Right atrium auricular region (tissue), 2 donors: Measurements from ENCODE around the gene TESPA1. TPM values are rescaled to one million over a fixed set of nuclear protein-coding genes. Genes with fewer than 3 reads are reported as not detected.

Experiments
- DNase-seq: peaks from one replicate; pipeline ENCODE4 v3.0.0-alpha.2; 2019; ENCODE audit warnings: low spot score
- H3K27ac ChIP-seq, 2 donors: fragments of 200-600 bp; sonication (generic); 1 replicate in 1 of 2; 2 replicates in 1 of 2; pipeline ENCODE4 v1.5.1; 2016 to 2019
- H3K27me3 ChIP-seq, 2 donors: fragments of 200-600 bp; sonication (generic); one replicate each; pipeline versions ENCODE4 v1.5.1 to v1.6.0; 2017 to 2019
- H3K36me3 ChIP-seq: fragments of 200-600 bp; sonication (generic); one replicate; pipeline ENCODE4 v1.5.1; 2016
- H3K4me1 ChIP-seq, 2 donors: fragments of 200-600 bp; sonication (generic); one replicate each; pipeline versions ENCODE4 v1.5.1 to v1.6.0; 2017 to 2019
- H3K4me3 ChIP-seq, 2 donors: fragments of 200-600 bp; sonication (generic); 1 replicate in 1 of 2; 2 replicates in 1 of 2; pipeline ENCODE4 v1.5.1; 2017 to 2019; ENCODE audit warnings: mild to moderate bottlenecking in 1 of 2, moderate library complexity in 1 of 2
- H3K9me3 ChIP-seq, 2 donors: fragments of 200-600 bp; sonication (generic); one replicate each; pipeline ENCODE4 v1.5.1; 2019
- CTCF ChIP-seq, 2 donors: fragments of 200-600 bp; sonication (generic); IDR thresholded peaks; one replicate each; pipeline ENCODE4 v1.5.1; 2019; ENCODE audit warnings: antibody characterized with exemption in 2 of 2
- total RNA-seq, 2 donors: library from RNA; depleted of rRNA; stranded (reverse); fragments of >200 nt; gene quantifications; one replicate each; pipeline ENCODE4 v1.1.0, GENCODE V29; 2016

Gene TESPA1
- total RNA-seq, 2 donors from 2014 or later = 0.19 TPM; not detected in 1

DNA sequence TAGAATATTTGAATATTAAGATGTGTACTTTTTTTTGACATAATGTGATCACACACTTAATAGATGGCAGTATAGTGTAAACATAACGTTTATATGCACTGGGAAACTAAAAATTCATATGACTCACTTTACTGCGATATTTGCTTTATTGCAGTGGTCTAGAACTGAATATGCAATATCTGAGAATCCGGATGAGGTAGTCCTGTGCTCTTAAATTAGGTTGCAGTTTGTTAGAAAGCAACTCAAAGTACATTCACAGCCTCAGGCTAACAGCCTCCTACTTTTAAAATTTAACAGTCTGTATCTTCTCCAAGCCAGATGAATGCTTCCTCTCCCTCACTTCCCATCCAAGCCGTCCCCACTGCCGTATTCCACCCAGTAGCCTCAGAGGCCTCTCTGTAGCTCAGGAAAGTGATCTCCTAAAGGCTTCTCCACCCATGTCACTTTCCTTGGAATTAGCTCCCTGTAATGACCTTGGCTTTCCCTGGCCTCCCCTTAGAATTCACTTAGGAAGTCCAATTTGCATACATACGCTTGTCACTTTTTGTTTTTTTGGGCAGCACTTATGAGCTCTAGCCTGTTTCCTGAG, 43.7 kb downstream of the TESPA1 start:
- no peak for DNase-seq
- no peaks in the 10 kb centered on the region for H3K4me1 ChIP-seq

GRCh38 chr12:54937929-54938328, 46.6 kb downstream of the TESPA1 start:
- no peaks in the 10 kb centered on the region for H3K9me3 ChIP-seq
- H3K4me1 ChIP-seq = no peaks in the 10 kb centered on the region
- no peak overlapping the region for H3K27ac ChIP-seq
- H3K27me3 ChIP-seq = no peaks in the 10 kb centered on the region
- no peak for DNase-seq
- H3K4me3 ChIP-seq = no peak overlapping the region
- no peak for TF ChIP-seq CTCF (IDR thresholded peaks at IDR 0.05)
- no peaks in the 10 kb centered on the region for H3K36me3 ChIP-seq

More for the DNA sequence above, 43.7 kb downstream of the TESPA1 start:
- Histone ChIP-seq H3K9me3 (no peaks in the 10 kb centered on the region), H3K27ac (no peak overlapping the region), H3K27me3 (no peaks in the 10 kb centered on the region), H3K4me3 (no peak overlapping the region), H3K36me3 (no peaks in the 10 kb centered on the region)
- TF ChIP-seq CTCF (IDR thresholded peaks at IDR 0.05) = no peak

- TF ChIP-seq CTCF (IDR thresholded peaks at IDR 0.05) = no peak
- Histone ChIP-seq H3K9me3 (no peaks in the 10 kb centered on the region), H3K4me3 (no peak overlapping the region), H3K4me1 (no peaks in the 10 kb centered on the region), H3K36me3 (no peaks in the 10 kb centered on the region), H3K27ac (no peak overlapping the region), H3K27me3 (no peaks in the 10 kb centered on the region)
- no peak for DNase-seq
Measured at GRCh38 chr12:54937376-54937775, 47.2 kb downstream of the TESPA1 start.

- no peak for DNase-seq
- Histone ChIP-seq H3K9me3 (no peaks in the 10 kb centered on the region), H3K27me3 (no peaks in the 10 kb centered on the region), H3K4me3 (no peak overlapping the region), H3K36me3 (no peaks in the 10 kb centered on the region), H3K27ac (no peak overlapping the region), H3K4me1 (no peaks in the 10 kb centered on the region)
- TF ChIP-seq CTCF (IDR thresholded peaks at IDR 0.05) = no peak
Measured at GRCh38 chr12:54936736-54937135, 47.8 kb downstream of the TESPA1 start.

- DNase-seq = no peak
- no peak for TF ChIP-seq CTCF (IDR thresholded peaks at IDR 0.05)
- no peaks in the 10 kb centered on the region for H3K4me1 ChIP-seq
- H3K4me3 ChIP-seq = no peak overlapping the region
- peaks cover 0 to 4% of the 10 kb centered on the region in 2 donors for H3K9me3 ChIP-seq
- no peaks in the 10 kb centered on the region for H3K36me3 ChIP-seq
- H3K27me3 ChIP-seq = no peaks in the 10 kb centered on the region
- H3K27ac ChIP-seq = no peak overlapping the region
Measured at GRCh38 chr12:54935235-54935951, 49.2 kb downstream of the TESPA1 start.
